Measurements from ENCODE around the gene TMEM163. TPM values are rescaled to one million over a fixed set of nuclear protein-coding genes. Genes with fewer than 3 reads are reported as not detected.

The TMEM163 gene
- total RNA-seq, 1 donor from 2014 or later: 31.9 TPM

DNA sequence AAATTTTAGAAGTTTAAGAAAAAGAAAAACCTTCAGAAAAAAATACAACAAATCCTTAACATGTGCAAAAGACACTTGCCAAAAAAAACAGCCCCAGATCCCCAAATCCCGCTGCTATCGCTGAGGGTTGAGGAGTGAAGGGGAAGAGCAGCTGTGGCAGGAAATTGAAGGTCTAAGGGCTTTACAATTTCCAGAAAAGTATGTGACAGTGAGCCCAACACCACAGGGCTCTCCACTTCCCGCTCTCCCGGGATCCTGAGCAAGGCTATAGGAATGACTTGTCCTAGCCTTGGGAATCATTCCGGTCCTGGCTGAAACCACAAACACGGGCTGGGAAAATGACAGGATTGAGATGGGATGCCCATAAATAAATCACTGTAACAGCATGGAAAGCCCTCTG is 191.4 kb downstream of the TMEM163 start:
- intact Hi-C loops (cut with DNase I): no loop called here
- no peak for TF ChIP-seq CTCF (IDR thresholded peaks at IDR 0.05)
- H3K9me3 ChIP-seq: no peaks in the 10 kb centered on the region
- ATAC-seq (no peak), DNase-seq (no peak)
- H3K27ac ChIP-seq: no peak overlapping the region
- H3K27me3 ChIP-seq (ENCODE audit: low read depth): no peaks in the 10 kb centered on the region
- no peaks in the 10 kb centered on the region for H3K36me3 ChIP-seq
- no peak overlapping the region for H3K4me3 ChIP-seq
- no peaks in the 10 kb centered on the region for H3K4me1 ChIP-seq

GRCh38 chr2:134522496-134523455 is 196.0 kb downstream of the TMEM163 start:
- intact Hi-C loops (cut with DNase I): no loop called here
- Histone ChIP-seq H3K27me3 (ENCODE audit: low read depth) (no peaks in the 10 kb centered on the region), H3K4me3 (no peak overlapping the region), H3K9me3 (no peaks in the 10 kb centered on the region), H3K27ac (no peak overlapping the region), H3K4me1 (no peaks in the 10 kb centered on the region), H3K36me3 (no peaks in the 10 kb centered on the region)
- no peak for ATAC-seq
- DNase-seq: no peak
- TF ChIP-seq CTCF (IDR thresholded peaks at IDR 0.05): no peak

GRCh38 chr2:134518101-134518500 is 200.7 kb downstream of the TMEM163 start:
- no peak for TF ChIP-seq CTCF (IDR thresholded peaks at IDR 0.05)
- Histone ChIP-seq H3K27me3 (ENCODE audit: low read depth) (no peaks in the 10 kb centered on the region), H3K9me3 (no peaks in the 10 kb centered on the region), H3K4me3 (no peak overlapping the region), H3K4me1 (no peaks in the 10 kb centered on the region), H3K27ac (no peak overlapping the region), H3K36me3 (no peaks in the 10 kb centered on the region)
- ATAC-seq (no peak), DNase-seq (no peak)
- intact Hi-C loops (cut with DNase I): no loop called here

- intact Hi-C loops (cut with DNase I): no loop called here
- Histone ChIP-seq H3K36me3 (no peaks in the 10 kb centered on the region), H3K9me3 (no peaks in the 10 kb centered on the region), H3K27me3 (ENCODE audit: low read depth) (no peaks in the 10 kb centered on the region), H3K27ac (no peak overlapping the region), H3K4me1 (no peaks in the 10 kb centered on the region), H3K4me3 (no peak overlapping the region)
- no peak for TF ChIP-seq CTCF (IDR thresholded peaks at IDR 0.05)
- ATAC-seq (no peak), DNase-seq (no peak)
Measured at GRCh38 chr2:134515137-134515536, 203.7 kb downstream of the TMEM163 start.

- Histone ChIP-seq H3K36me3 (no peaks in the 10 kb centered on the region), H3K4me1 (no peaks in the 10 kb centered on the region), H3K27me3 (ENCODE audit: low read depth) (no peaks in the 10 kb centered on the region), H3K4me3 (no peak overlapping the region), H3K9me3 (no peaks in the 10 kb centered on the region), H3K27ac (no peak overlapping the region)
- no peak for ATAC-seq
- intact Hi-C loops (cut with DNase I): no loop called here
- no peak for DNase-seq
- TF ChIP-seq CTCF (IDR thresholded peaks at IDR 0.05): no peak
Measured at GRCh38 chr2:134513465-134513804, 205.4 kb downstream of the TMEM163 start.
